Fibroblast of the aortic adventitia (primary cell): Measurements from ENCODE around the gene MYMX. TPM values are rescaled to one million over a fixed set of nuclear protein-coding genes. Genes with fewer than 3 reads are reported as not detected.

Source experiments
- DNase-seq: peaks from one replicate; pipeline ENCODE4 v3.0.0-alpha.2; 2010; ENCODE audit warnings: low read depth
- H3K4me3 ChIP-seq: 2 replicates; pipeline ENCODE4 v1.5.1; 2011; ENCODE audit warnings: low read depth, mild to moderate bottlenecking, control low read depth, low read length, moderate library complexity
- total RNA-seq: library from RNA; depleted of rRNA; stranded (reverse); fragments of >200 nt; gene quantifications from 2 replicates; pipeline ENCODE4 v1.2.3, GENCODE V29; 2012; ENCODE audit warnings: low replicate concordance
- TF ChIP-seq, protein P1 (sequence below): IDR thresholded peaks from 2 replicates; pipeline ENCODE4 v1.5.1; 2011; ENCODE audit warnings: mild to moderate bottlenecking, low read length, control low read depth, inconsistent platforms; ENCODE audit not compliant: insufficient read depth

Gene MYMX
- total RNA-seq, 1 donor = not detected

DNA sequence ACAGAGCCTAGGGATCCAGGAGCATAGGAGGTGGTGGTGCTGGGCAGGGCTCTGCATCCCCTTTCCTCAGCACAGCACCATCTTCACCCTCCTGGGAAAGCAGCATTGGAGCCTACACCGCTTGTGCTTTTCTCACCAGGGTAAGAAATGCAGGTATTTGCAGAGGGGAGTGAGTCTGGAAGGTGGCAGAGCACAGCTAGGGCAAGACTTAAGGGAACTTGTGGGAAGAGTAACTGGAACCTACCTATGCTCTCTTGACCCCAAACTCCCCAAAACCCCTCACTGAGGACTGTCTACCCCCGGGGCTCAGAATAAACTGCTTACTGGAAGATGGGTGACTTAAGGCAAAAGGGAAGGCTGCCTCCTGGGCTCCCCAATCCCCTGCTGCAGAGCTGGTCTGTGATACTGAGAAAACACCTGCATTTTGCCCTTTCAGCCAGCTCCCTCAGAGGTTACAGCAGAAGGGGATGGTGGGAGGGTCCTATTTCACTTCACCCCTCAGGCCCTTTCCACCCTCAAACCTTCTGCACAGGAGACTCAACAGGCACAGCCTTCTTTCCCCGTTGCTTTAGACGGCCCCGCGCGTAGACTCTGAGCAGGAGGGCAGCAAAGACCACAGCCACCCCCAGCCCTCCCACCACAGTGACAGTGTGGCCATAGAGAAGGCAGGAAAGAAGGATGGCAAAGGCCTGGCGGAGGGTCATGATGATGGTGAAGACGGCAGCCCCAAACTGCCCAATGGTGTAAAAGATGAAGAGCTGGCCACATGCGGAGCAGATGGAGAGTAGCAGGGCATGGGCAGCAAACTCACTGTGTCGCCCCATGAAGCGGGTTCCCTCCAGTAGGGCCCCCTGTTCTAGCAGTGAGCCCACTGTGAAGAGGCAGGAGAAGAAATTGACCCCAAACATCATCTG, 37.7 kb downstream of the MYMX start:
- no peak overlapping the region for H3K4me3 ChIP-seq
- DNase-seq = no peak

DNA sequence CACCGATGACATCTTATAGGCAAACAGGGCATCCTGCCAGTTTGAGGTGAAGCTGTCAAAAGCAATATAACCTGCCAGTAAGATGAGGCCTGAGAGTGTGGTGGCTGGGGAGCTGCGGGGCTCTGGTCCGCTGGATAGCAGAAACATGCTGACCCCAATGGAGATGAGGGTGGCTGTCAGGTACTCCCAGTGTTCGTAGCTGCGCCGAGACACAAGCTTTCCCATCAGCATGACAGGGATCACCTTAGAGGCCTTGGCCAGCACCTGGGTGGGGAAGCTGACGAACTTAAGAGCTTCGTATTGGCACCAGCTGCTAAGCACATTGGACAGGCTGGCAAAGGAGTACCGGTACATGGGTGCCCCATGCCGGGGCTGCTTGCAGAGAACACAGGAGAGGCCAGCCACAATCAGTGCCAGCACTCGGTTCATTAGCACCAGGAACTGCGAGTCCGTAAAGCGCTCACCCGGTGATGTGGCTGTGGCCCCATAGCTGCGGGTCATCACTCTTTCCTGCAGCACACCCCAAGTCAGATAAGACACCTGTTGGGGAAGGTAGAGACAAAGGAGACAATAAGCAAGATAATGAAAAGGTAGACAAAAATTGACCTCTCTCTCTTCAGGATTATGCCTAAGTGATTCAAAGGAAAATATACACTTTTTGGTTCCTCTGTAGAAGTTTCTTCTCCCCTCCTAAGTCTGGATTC, 38.5 kb downstream of the MYMX start:
- H3K4me3 ChIP-seq = peak overlapping the region; percentile 13
- no peak for DNase-seq
- TF ChIP-seq, protein P1, sequence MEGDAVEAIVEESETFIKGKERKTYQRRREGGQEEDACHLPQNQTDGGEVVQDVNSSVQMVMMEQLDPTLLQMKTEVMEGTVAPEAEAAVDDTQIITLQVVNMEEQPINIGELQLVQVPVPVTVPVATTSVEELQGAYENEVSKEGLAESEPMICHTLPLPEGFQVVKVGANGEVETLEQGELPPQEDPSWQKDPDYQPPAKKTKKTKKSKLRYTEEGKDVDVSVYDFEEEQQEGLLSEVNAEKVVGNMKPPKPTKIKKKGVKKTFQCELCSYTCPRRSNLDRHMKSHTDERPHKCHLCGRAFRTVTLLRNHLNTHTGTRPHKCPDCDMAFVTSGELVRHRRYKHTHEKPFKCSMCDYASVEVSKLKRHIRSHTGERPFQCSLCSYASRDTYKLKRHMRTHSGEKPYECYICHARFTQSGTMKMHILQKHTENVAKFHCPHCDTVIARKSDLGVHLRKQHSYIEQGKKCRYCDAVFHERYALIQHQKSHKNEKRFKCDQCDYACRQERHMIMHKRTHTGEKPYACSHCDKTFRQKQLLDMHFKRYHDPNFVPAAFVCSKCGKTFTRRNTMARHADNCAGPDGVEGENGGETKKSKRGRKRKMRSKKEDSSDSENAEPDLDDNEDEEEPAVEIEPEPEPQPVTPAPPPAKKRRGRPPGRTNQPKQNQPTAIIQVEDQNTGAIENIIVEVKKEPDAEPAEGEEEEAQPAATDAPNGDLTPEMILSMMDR = no peak

More for the DNA sequence above, 37.7 kb downstream of the MYMX start:
- TF ChIP-seq, protein P1 = no peak

DNA sequence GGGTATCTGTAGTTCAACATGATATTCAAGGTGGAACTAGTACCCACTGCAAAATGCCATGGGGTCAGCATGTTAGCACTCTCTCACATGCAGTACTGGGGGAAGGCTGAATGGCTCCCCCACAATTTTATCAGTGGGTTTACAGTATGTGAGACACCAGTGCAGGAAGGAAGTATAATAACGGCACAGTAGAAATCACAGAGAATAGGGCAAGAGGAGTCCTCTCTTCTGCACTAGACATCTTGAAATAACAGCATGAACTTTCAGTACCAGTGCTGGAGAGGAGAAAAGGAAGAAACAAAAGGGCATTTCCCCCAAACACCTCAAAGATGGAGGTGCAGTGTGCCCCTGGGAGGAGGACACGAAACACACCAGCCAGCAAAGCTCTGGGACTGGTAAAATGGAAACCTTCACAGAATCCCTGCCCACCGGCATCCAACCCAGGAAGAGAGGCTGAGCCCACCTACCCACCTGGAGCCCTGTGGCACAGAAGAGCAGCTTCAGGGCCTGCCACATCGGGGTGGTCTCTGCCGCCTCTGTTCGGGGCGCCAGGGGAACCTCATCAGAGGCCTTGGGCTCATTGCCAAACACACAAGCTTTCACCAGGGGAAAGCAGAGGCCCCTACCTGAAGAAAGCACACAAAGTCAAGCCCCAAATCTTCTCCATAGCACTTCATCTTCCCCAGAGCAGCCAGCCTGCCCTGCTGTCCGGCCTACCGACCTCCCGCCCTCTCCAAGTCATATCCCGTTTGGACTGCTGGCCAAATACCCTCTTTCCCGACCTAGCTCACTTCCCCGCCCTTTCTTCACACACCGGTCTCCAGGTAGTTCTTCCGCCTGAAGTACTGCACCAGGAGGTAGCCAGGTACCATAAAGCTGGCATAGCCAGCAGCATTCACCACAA, 39.4 kb downstream of the MYMX start:
- TF ChIP-seq, protein P1 = no peak
- peak overlapping the region; percentile 92 for H3K4me3 ChIP-seq
- no peak for DNase-seq

DNA sequence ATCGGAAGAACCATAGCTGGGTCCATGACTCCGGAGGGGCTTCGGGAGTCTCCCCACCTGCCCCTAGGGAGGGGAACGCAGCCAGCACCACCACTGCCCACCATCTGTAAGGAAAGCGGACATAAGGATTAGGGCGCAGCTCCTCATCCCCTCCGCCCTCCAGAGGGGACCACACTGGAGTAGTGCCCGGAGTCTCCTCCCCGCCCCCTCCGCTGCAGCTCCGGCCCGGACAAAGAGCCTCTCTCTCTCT, 40.0 kb downstream of the MYMX start:
- TF ChIP-seq, protein P1 = no peak
- peak overlapping the region; percentile 92 for H3K4me3 ChIP-seq
- no peak for DNase-seq

DNA sequence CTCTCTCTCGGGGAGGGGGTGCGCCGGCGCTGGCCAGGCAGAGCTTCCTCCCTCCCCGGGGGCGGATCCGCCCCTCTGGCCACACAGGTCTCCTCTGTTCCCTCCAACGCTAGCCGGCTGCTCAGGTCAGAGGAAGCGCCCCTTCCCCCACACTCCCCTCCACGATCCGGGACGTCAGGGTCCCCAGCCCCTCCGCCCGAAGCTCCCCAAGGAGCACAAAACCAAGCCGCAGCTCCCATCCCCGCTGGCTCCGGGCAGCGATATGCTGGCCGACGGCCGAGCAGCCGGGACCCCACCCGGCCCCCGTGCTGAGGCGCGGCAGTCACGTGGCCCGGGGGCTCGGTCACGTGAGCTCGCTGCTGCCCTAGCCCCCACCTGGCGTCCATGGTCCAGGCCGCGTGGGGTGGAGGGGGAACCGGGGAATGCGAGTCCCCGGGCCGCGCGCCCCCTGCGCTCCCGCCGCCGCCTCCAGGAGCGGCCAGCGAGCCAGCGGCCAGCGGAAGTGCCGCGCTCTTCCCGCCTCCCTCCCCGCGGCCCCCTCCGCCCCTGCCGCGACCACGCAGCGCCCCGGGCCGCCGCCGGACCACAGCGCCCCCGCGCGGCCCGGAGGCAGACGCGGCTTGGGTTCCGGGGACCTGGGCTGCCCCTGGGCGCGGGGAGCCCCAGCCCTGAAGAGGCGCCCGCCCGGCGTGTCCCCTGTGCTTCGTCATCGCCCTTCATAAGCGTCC, 40.5 kb downstream of the MYMX start, which contains the start of gene SLC35B2:
Gene SLC35B2 (minus strand): TSS at position 504 of the 728 bp plus-strand sequence. CDS start 118 bp downstream, at position 386.
- DNase-seq = peak; percentile 56
- TF ChIP-seq, protein P1 = peak; percentile 50
- peak within 1 kb of the TSS; percentile 92 for H3K4me3 ChIP-seq
